Skeletal muscle satellite cell (primary cell): ENCODE results near the gene RANBP17.
"Not testable (repeated sequence)": the region's sequence is repeated elsewhere in the genome, so short reads cannot be mapped to it uniquely, and the experiment has no call there.

Experiments used
- H3K27me3 ChIP-seq: 2 replicates; pipeline ENCODE4 v1.7.0; 2013; ENCODE audit warnings: low read length; ENCODE audit not compliant: control insufficient read depth, insufficient read depth
- H3K36me3 ChIP-seq: 2 replicates; pipeline ENCODE4 v1.7.0; 2013; ENCODE audit warnings: mild to moderate bottlenecking, control low read depth, low read length; ENCODE audit not compliant: insufficient read depth
- H3K4me1 ChIP-seq: 2 replicates; pipeline ENCODE4 v1.7.0; 2013; ENCODE audit warnings: low read length; ENCODE audit not compliant: control insufficient read depth, insufficient read depth
- H3K4me2 ChIP-seq: 2 replicates; pipeline ENCODE4 v1.7.0; 2013; ENCODE audit warnings: mild to moderate bottlenecking, low read length
- H3K4me3 ChIP-seq: 2 replicates; pipeline ENCODE4 v1.7.0; 2013; ENCODE audit warnings: low read length
- H3K9ac ChIP-seq: 2 replicates; pipeline ENCODE4 v1.7.0; 2013; ENCODE audit warnings: mild to moderate bottlenecking, low read depth, low read length, moderate library complexity
- H3K9me3 ChIP-seq: replicated peaks from 2 replicates; pipeline ENCODE4 v1.7.0; 2013; ENCODE audit warnings: mild to moderate bottlenecking, control low read depth, low read length

RANBP17 gene

DNA sequence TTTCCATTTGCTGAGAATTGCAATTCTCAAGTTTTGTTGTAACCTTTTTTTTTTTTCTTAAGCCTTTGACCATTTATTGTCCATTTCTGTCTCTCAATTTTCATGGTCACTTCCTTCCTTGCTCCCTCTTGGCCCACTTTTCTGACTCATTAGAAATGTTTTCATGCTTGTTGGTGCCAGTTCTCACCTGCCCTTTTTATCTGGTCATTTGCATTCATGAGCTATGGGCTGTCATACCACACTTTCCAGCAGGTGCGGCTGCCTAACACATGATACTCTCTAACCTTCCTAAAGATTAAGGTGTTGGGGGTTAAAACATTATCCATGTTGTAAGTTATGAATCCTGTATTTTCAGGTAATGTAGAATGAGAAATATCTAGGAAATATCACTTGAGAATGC lies 296.8 kb downstream of the RANBP17 start:
- Histone ChIP-seq H3K36me3 (no peaks in the 10 kb centered on the region), H3K4me1 (peaks cover 17% of the 10 kb centered on the region), H3K27me3 (no peaks in the 10 kb centered on the region), H3K4me3 (no peak overlapping the region), H3K9me3 (no peaks in the 10 kb centered on the region), H3K9ac (no peak overlapping the region), H3K4me2 (no peak overlapping the region)

- Histone ChIP-seq H3K4me1 (peaks cover 3% of the 10 kb centered on the region), H3K9ac (no peak overlapping the region), H3K9me3 (no peaks in the 10 kb centered on the region), H3K4me3 (no peak overlapping the region), H3K36me3 (no peaks in the 10 kb centered on the region), H3K27me3 (no peaks in the 10 kb centered on the region), H3K4me2 (no peak overlapping the region)
Observed at GRCh38 chr5:171162165-171162564, 300.3 kb downstream of the RANBP17 start.

GRCh38 chr5:171162596-171162995 lies 300.8 kb downstream of the RANBP17 start:
- no peaks in the 10 kb centered on the region for H3K27me3 ChIP-seq
- H3K4me2 ChIP-seq, result no peak overlapping the region
- no peak overlapping the region for H3K9ac ChIP-seq
- H3K9me3 ChIP-seq, result no peaks in the 10 kb centered on the region
- no peaks in the 10 kb centered on the region for H3K36me3 ChIP-seq
- H3K4me3 ChIP-seq, result no peak overlapping the region
- H3K4me1 ChIP-seq, result no peaks in the 10 kb centered on the region

GRCh38 chr5:171166766-171167165 lies 304.9 kb downstream of the RANBP17 start:
- no peak overlapping the region for H3K4me3 ChIP-seq
- no peaks in the 10 kb centered on the region for H3K36me3 ChIP-seq
- H3K9ac ChIP-seq, result no peak overlapping the region
- no peaks in the 10 kb centered on the region for H3K4me1 ChIP-seq
- H3K27me3 ChIP-seq, result no peaks in the 10 kb centered on the region
- H3K9me3 ChIP-seq, result no peaks in the 10 kb centered on the region
- H3K4me2 ChIP-seq, result no peak overlapping the region

- Histone ChIP-seq H3K27me3 (no peaks in the 10 kb centered on the region), H3K9ac (no peak overlapping the region), H3K4me2 (no peak overlapping the region), H3K4me1 (no peaks in the 10 kb centered on the region), H3K36me3 (no peaks in the 10 kb centered on the region), H3K9me3 (no peaks in the 10 kb centered on the region), H3K4me3 (no peak overlapping the region)
Observed at GRCh38 chr5:171168171-171168570, 306.4 kb downstream of the RANBP17 start.

DNA sequence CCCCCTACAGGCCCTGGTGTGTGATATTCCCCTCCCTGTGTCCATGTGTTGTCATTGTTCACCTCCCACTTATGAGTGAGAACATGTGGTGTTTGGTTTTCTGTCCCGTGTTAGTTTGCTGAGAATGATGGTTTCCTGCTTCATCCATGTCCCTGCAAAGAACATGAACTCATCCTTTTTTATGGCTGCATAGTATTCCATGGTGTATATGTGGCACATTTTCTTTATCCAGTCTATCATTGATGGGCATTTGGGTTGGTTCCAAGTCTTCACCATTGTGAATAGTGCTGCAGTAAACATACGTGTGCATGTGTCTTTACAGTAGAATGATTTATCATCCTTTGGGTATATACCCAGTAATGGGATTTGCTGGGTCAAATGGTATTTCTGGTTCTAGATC lies 313.1 kb downstream of the RANBP17 start:
- H3K4me2 ChIP-seq, H3K36me3 ChIP-seq, H3K4me1 ChIP-seq, H3K9ac ChIP-seq, H3K27me3 ChIP-seq, H3K4me3 ChIP-seq, H3K9me3 ChIP-seq: not testable (repeated sequence)

DNA sequence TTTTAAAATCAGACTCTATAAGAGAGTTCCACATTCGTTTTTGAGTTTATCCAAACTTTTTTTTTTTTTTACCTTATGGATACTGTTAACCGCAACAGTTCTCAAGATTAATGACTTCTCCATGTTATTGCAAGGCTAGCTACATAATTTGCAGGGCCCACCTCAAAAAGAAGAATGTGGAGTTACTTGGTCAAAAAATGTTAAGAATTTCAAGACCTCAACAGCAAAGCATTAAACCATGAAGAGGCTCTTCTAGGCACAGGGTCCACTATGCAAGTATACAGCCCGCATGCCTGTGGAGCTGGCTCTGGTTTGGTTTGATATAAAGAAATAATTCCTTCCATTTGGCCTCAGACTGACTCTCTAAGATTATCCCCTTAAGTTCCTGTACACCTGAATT lies 313.9 kb downstream of the RANBP17 start:
- Histone ChIP-seq H3K9me3 (no peaks in the 10 kb centered on the region), H3K36me3 (no peaks in the 10 kb centered on the region), H3K9ac (no peak overlapping the region), H3K27me3 (no peaks in the 10 kb centered on the region), H3K4me1 (no peaks in the 10 kb centered on the region), H3K4me3 (no peak overlapping the region), H3K4me2 (no peak overlapping the region)

GRCh38 chr5:171178190-171178589 lies 316.4 kb downstream of the RANBP17 start:
- not testable (repeated sequence) for H3K4me2 ChIP-seq, H3K27me3 ChIP-seq, H3K4me3 ChIP-seq, H3K36me3 ChIP-seq, H3K4me1 ChIP-seq, H3K9ac ChIP-seq, H3K9me3 ChIP-seq

DNA sequence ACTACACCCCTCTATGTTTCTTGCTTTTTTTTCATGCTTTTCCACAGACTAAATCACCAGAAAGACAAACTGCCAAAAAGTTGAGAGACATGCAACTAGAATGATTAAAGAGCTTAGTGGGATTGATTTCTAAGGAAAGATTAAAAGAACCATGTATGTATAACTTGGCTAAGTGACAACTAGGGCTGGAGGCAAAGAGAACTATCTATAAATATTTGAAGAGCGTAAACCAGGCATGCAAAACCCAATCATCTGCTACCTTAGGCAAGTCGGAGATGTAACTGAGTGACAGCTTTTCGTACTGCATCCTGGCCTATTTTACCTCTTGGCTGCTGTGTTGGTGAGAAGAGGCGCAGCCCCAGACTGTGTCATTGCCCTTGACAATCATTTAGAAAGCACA lies 326.2 kb downstream of the RANBP17 start:
- Histone ChIP-seq H3K36me3 (no peaks in the 10 kb centered on the region), H3K27me3 (no peaks in the 10 kb centered on the region), H3K9ac (no peak overlapping the region), H3K4me1 (no peaks in the 10 kb centered on the region), H3K9me3 (no peaks in the 10 kb centered on the region), H3K4me3 (no peak overlapping the region), H3K4me2 (no peak overlapping the region)

DNA sequence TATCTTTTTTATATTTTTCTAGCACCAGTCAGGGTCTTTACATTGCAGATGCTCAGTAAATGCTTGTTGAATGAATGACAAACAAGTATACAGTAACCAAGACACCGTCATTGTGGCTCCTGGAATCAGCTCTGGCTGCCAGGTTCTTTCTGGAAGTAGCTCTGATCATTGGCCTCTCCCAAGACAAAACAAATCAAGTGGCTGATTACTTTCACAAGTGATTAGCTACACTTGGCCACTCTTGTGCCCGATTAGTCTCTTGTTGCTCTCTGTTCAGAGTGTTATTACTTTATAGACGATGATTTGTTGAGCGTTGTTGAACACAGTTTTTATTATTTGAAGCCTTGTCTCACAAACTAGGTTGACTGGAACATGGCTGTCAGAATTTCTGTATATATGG lies 327.6 kb downstream of the RANBP17 start:
- Histone ChIP-seq H3K36me3 (no peaks in the 10 kb centered on the region), H3K9ac (no peak overlapping the region), H3K4me3 (no peak overlapping the region), H3K4me2 (no peak overlapping the region), H3K4me1 (no peaks in the 10 kb centered on the region), H3K9me3 (no peaks in the 10 kb centered on the region), H3K27me3 (no peaks in the 10 kb centered on the region)

DNA sequence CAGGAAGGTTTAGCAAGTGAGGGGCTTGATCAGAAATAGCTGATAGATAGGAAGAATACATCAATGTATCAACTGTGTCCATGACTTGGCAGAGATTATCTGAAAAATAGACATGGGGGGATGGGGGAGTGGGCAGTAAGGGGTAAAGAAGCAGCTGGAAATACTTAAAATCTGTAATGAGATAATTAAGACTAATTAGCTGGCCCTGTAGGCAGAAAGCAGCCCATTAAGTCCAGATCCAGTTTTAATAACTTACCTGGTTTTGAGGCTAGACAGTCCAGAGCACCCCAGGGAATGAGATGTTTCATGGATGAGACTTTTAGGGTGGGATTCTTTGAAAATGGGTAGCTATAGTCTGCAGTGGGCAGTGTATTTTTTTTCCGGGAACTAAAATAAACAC lies 330.3 kb downstream of the RANBP17 start:
- no peaks in the 10 kb centered on the region for H3K27me3 ChIP-seq
- no peaks in the 10 kb centered on the region for H3K36me3 ChIP-seq
- no peaks in the 10 kb centered on the region for H3K4me1 ChIP-seq
- no peak overlapping the region for H3K4me2 ChIP-seq
- no peak overlapping the region for H3K4me3 ChIP-seq
- no peaks in the 10 kb centered on the region for H3K9me3 ChIP-seq
- H3K9ac ChIP-seq, result no peak overlapping the region

DNA sequence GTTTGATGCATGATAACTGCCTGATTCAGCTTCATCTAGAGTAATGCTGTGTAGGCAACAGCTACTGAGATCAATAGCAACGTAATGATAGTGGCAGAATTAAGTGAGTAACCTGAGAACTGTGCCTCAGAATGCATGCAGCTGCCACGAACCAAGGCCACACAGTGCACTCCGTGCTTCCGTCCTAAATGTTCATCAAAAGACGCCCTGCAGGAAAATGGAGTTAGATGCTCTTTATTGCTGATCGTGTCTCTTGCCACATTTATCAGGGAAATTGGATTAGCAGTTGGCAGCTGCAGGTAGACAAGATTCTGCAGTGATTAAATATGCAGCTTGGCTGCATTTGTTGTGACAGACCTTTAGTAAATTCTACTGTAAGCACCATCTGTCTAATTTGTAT lies 339.5 kb downstream of the RANBP17 start:
- Histone ChIP-seq H3K4me3 (no peak overlapping the region), H3K4me1 (no peaks in the 10 kb centered on the region), H3K27me3 (no peaks in the 10 kb centered on the region), H3K9me3 (no peaks in the 10 kb centered on the region), H3K4me2 (no peak overlapping the region), H3K9ac (no peak overlapping the region), H3K36me3 (no peaks in the 10 kb centered on the region)

DNA sequence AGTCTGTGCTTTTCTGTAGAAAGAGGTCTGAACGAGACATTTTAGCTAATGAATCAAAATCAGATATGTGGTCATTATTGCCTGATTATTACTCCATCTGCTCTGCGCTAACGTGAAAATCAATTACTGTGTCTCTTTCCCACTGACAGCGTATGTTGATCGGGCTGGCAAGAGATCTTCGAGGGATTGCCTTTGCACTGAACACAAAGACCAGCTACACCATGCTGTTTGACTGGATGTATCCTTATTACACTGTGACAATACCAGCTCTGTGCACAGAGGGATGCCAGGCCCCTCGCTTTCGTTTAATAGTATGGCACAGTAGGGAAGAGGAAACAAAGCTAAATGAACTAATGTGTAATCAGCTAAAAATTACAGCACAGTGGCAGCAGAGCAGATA lies 343.6 kb downstream of the RANBP17 start:
- no peaks in the 10 kb centered on the region for H3K36me3 ChIP-seq
- no peak overlapping the region for H3K4me2 ChIP-seq
- H3K9me3 ChIP-seq, result no peaks in the 10 kb centered on the region
- H3K4me3 ChIP-seq, result no peak overlapping the region
- H3K9ac ChIP-seq, result no peak overlapping the region
- no peaks in the 10 kb centered on the region for H3K27me3 ChIP-seq
- no peaks in the 10 kb centered on the region for H3K4me1 ChIP-seq
